CD4-positive, alpha-beta T cell treated with Interleukin-15 for 1 hour (primary cell): ENCODE results near the gene LMNTD2.

Source experiments
- DNase-seq: peaks from one replicate; pipeline ENCODE4 v3.0.0-alpha.2; 2020

LMNTD2 gene

GRCh38 chr11:560305-561147 is at the start of gene LMNTD2, which contains the start of gene RASSF7:
Gene LMNTD2 (minus strand): TSS chr11:560738. CDS start chr11:560716, 22 bp downstream.
Gene RASSF7 (plus strand): TSS chr11:560970. CDS start chr11:561769, 799 bp downstream.
- peak; percentile 93 for DNase-seq

GRCh38 chr11:609341-609811 is 48.8 kb upstream of the LMNTD2 start:
- DNase-seq: no peak

- DNase-seq: no peak
These were observed 48.3 kb upstream of the LMNTD2 start for GRCh38 chr11:608791-609251.

GRCh38 chr11:607971-608659 is 47.6 kb upstream of the LMNTD2 start:
- no peak for DNase-seq

- no peak for DNase-seq
These were observed 46.7 kb upstream of the LMNTD2 start for GRCh38 chr11:607020-607780.

GRCh38 chr11:606245-606644 is 45.7 kb upstream of the LMNTD2 start:
- DNase-seq: no peak

- DNase-seq: no peak
These were observed 45.0 kb upstream of the LMNTD2 start for GRCh38 chr11:605286-606129.

- no peak for DNase-seq
These were observed 42.6 kb upstream of the LMNTD2 start for GRCh38 chr11:603154-603553.

- no peak for DNase-seq
These were observed 41.2 kb upstream of the LMNTD2 start for GRCh38 chr11:601573-602245.

GRCh38 chr11:598005-598680 is 37.6 kb upstream of the LMNTD2 start:
- no peak for DNase-seq

GRCh38 chr11:597166-597725 is 36.7 kb upstream of the LMNTD2 start:
- DNase-seq: no peak

GRCh38 chr11:596374-596773 is 35.8 kb upstream of the LMNTD2 start:
- no peak for DNase-seq

- no peak for DNase-seq
These were observed 34.9 kb upstream of the LMNTD2 start for GRCh38 chr11:595400-595799.

GRCh38 chr11:593347-593746 is 32.8 kb upstream of the LMNTD2 start:
- DNase-seq: no peak

GRCh38 chr11:592918-593317 is 32.4 kb upstream of the LMNTD2 start:
- no peak for DNase-seq

- DNase-seq: no peak
These were observed 32.0 kb upstream of the LMNTD2 start for GRCh38 chr11:592501-592900.

- DNase-seq: no peak
These were observed 30.5 kb upstream of the LMNTD2 start for GRCh38 chr11:590997-591396.

GRCh38 chr11:589798-590197 is 29.3 kb upstream of the LMNTD2 start:
- no peak for DNase-seq

- DNase-seq: peak; percentile 83
These were observed 27.4 kb upstream of the LMNTD2 start for GRCh38 chr11:587978-588380.

GRCh38 chr11:587546-587945 is 27.0 kb upstream of the LMNTD2 start:
- no peak for DNase-seq
